Astrocyte of the hippocampus (primary cell): ENCODE results near the gene ZDHHC24.

Experiments used
- DNase-seq: peaks from one replicate; pipeline ENCODE4 v3.0.0; 2011; ENCODE audit warnings: low read depth, low spot score

The ZDHHC24 gene

GRCh38 chr11:66473608-66474515 lies 72.0 kb downstream of the ZDHHC24 start:
- no peak for DNase-seq

DNA sequence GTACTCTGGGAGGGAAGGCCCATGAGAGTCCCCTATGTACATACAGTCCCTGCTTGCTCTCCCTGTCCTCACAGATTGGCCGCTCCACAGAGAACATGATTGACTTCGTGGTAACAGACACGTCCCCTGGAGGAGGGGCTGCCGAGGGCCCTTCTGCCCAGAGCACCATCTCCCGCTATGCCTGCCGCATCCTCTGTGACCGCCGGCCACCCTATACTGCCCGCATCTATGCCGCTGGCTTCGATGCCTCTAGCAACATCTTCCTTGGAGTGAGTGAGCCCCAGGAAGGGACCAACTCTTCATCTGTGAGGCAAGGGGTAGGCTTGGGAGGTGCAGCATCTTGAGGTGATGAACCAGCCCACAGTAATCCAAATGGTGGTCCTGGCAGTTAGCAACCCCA lies 72.7 kb downstream of the ZDHHC24 start:
- DNase-seq, result no peak

DNA sequence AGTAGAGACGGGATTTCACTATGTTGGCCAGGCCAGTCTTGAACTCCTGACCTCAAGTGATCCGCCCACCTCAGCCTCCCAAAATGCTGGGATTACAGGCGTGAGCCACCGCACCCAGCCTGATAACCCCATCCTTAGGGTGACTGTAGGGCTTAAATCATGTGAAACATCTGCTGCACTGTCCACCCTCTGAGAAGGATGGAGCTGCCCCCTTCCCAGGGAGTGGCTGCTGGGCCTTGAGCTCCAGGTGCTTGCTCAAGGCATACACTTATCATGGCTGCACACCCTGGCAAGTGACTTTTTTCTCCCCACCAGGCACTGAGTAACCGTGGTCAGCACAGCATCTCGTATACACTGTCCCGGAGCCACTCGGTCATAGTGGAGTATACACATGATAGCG lies 73.8 kb downstream of the ZDHHC24 start:
- DNase-seq, result no peak

DNA sequence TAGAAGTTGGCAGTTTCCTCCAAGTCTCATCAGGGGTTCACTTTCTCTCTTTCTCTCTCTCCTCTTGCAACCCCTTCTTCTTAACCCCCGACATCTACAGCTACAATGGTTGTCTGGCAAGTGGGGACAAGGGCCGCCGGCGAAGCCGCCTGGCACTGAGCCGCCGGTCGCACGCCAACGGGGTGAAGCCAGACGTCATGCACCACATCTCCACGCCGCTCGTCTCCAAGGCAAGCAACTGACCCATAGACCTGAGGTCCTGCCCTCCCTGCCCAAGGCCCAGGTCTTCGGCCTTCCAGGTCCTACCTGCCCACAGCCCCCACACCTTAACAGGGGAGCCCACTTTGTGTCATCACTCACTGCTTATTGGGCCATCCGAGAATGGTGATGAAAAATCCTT lies 74.7 kb downstream of the ZDHHC24 start:
- DNase-seq, result no peak
